Measurements from ENCODE around the gene SMPD4.
A peak's percentile ranks its signal among the peaks of the same experiment; 100 is the strongest.
"Not testable (repeated sequence)": the region's sequence is repeated elsewhere in the genome, so short reads cannot be mapped to it uniquely, and the experiment has no call there.

Gene SMPD4

DNA sequence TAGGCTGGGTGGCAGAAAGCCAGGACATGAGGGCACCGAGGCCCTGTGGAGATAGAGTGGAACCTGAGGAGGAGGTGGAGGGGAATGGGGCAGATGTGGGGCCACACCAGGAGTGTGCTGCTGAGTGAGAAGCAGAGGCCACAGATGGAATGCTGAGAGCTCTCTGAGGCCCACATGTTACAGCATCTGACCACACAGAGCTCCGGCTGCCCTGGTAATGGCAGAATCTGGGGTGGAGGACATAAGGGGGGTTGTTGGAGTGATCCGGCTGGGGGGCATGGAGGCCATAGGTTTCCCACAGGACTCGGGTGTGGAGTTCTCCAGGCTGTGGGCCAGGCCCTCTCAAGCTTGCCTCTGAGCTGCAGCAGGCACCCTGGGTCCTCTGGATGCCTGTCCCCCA is 4.5 kb upstream of the SMPD4 start:
- no peak for DNase-seq

DNA sequence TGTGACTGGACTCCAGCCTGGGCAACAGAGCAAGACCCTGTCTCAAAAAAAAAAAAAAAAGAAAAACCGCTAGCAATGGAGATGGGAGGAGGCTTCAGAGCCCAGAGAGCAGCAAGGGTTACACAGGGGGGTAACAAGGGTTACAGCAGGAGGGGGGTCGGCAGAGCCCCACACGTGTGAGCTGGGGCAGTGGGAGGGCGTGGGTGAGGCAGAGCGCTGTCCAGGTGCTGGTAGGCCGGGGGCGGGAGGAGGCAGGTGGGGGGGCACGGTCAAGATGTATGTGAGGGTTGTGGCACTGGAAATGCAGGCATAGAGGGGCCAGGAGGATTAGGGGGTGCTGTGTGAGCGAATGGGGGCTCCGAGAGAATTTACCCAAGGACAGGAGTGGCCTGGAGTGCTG is 4.0 kb upstream of the SMPD4 start:
- no peak for DNase-seq

DNA sequence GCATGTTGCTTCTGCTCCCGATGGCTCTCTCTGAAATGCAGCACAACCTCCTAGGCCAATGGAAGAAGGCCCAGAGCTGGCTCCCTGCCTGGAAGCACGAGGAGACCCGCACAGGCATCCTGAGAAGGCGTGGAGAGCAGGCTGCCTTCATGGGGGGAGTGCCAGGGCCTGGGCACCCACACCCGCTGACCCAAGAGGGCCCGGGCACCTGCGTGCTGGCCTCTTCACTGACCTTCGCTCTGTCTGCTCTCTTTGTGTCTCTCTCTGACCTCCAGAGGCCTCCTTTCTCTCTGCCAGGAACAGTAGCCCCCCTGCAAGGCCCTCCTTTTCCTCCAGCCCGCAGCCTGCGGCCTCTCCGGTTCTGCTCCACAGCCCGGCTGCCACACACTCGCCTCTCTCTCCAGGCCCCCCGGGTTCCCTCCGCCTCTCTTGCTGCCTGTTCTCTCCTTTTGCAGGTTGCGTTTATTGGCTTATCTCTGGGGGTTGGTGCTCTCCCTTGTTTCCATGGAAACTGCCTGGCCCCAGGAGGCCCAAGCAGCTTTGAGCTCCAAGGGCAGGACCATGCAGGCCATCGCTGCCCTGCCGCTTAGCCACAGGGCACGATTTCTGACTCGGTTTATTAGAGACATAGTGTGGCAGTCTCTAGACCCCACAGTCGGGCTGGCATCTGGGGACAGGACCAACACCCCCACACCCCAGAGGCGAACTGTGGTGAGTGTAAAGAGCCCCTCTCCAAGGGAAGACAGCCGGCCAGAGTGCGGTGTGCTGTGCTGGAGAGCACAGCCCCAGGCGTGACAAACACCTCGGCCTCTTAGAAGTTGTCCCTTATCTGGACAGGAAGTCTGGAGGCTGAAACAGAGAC is 2.3 kb upstream of the SMPD4 start:
- DNase-seq, result no peak

DNA sequence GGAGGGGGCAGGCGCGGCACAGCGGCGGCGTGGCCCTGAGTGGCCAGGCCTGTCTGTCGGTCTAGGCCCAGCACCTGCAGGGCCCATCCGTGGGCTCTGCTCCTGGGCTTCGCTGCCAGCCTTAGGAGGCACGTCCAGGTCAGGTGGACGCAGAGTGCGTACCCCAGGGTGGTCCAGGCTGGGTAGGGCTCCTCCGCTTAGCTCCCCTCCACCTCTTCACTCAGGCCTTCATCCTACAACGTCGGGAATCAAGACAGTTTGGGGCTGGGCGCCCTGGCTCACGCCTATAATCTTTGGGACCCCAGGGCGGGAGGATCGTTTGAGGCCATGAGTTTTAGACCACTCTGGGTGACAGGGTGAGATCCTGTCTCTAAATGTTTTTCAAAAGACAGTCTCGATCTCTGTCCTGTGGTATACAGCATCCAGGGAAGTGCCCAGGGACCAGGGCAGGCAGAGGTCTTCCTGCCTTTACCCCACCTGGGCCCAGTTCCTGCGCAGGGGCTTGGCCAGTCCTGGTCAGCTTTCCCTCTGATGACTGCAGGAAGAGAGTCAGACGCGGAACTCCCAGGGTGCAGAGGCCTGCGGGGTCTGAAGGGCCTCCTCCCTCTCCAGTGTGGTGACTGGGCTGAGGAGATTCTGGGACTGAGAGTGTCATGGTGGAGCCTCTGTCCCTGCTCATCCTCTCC is 1.6 kb upstream of the SMPD4 start:
- DNase-seq, result not testable (repeated sequence)

DNA sequence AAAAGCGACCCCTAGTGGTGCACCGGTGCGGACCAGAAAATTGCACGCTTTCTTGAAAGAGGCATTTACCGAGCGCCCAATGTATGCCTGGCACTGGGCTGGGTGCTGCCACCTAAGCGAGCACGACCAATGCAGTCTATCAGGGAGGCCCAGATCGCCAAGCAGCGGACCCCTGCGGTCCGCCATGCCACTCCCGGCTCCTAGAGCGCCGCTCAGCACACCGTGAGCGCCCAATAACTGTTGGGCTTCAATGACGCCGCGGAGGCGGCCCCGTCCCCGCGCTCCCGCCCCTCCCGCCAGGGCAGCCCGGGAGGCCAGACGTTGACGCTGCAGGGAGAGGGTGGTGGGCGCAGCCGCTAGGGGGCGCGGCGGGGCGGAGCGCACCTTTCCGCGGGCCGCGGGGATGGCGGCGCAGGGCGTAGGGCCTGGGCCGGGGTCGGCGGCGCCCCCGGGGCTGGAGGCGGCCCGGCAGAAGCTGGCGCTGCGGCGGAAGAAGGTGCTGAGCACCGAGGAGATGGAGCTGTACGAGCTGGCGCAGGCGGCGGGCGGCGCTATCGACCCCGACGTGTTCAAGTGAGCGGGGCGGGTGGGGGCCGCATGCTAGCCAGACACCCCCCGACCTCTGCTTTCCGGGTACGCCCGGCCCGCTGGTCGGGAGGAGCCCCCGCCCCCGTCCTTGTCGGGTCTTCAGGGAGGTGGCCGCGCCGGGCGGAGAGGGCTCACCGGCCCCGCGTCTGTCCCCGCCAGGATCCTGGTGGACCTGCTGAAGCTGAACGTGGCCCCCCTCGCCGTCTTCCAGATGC is 679 bp upstream of the SMPD4 start, which contains the start of gene MZT2B:
Gene MZT2B, plus strand, starts transcription at position 383 of the 803 bp plus-strand sequence. Its CDS starts 21 bp downstream, at position 404.
- peak; percentile 88 for DNase-seq

DNA sequence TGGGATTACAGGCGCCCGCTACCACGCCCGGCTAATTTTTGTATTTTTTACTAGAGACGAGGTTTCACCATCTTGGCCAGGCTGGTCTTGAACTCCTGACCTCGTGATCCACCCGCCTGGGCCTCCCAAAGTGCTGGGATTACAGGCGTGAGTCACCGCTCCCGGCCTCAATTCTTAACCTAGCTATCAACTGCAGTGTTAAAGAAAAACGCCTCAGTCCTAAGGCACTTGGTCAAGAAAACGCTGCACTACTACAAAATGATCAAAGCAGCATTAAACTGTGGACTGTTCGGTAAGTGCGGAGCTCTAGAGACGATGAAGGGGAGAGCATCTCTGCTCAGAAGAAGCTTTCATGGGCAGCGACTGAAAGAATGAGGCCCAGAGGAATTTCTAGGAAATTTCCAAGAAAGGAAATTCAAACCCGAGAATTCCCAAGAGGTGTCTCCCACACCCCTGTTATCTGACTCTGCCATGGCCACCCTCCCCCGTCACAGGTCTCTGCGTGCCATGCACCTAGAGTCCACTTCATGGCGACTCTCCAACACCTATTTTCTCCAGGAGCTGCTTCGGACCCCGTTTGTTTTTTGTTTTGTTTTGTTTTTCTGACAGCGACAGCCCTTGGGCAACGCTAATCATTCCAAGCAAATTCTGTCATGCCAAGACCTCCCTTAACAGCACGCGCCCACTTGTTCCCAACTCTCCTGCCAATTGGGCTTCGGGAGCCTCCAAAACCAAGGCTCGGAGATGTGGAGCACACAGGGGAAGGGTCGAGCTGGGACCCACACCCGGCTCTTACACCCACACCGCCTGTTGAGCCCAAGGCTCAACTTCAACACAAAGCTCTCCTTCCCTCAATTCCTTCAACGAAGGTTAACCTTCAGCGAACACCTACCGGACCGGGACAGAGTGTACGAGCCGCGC is 738 bp downstream of the SMPD4 start:
- DNase-seq, result not testable (repeated sequence)

DNA sequence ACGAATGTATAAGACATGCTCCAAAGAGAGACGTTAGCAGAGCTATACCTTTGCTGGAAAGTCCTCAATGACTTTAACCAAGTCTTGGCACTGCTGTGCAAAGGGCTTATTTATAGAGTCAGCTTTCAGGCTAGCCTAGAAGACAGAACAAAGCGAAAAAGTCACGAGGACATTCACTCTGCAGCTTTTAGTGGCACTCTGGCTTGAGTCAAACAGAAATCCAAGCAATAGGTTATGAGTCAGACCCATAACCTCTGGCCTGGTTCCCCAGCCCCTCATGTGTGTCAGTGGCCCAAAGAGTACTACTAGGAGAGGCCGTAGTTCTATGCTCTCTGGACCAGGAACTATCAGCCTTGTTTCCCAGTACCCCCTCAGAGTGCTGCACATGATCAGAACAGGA is 6.5 kb downstream of the SMPD4 start:
- DNase-seq, result not testable (repeated sequence)

DNA sequence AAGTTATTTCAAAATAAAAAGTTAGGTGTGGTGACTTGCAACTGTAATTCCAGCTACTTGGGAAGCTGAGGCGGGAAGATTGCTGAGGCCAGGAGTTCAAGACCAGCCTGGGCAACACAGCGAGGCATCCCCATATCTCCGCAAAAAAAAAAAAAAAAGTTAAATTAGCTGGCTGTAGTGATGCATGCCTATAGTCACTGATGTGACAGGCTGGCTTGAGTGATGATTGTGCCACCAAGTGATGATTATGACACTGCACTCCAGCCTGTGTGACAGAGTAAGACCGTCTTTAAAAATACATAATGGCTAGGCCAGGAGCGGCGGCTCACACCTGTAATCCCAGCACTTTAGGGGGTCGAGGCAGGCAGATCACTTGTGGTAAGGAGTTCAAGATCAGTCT is 11.5 kb downstream of the SMPD4 start:
- DNase-seq, result no peak

DNA sequence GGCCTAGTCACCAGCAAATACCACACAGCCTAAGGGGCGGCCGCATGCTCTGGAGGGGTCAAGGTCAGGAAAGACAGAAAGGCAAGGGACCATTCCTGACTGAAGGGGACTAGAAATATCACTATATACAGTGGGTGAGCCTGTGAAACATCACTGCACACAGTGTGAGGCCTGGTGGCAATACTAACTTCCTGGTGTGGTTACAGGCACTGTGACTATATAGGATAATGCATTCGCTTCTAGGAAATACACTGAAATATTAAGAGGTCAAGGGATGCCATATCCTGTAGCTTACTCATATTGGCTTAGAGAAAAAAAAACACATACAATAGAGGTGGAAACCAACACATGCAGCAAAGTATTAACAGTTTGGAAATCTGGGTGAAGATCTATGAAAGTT is 12.2 kb downstream of the SMPD4 start:
- DNase-seq, result not testable (repeated sequence)

DNA sequence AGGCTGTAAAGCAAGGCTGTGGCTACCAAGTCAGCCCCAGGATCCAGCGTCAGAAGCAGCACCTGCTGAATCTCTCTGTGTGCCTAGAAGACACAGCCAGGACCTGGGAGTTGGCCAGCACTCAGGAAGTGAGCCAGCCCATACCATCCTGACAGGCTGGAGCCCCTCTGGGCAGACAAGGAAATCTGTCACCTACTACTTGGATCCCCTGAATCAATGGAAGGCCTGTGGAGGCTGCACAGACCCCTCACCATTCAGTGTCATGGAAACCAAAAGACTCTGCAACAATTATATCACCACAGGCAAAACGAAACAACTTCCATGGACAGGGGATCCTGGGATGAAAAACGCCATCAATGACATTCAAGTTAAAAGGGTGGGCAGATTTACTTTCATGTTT is 14.8 kb downstream of the SMPD4 start:
- DNase-seq, result not testable (repeated sequence)

DNA sequence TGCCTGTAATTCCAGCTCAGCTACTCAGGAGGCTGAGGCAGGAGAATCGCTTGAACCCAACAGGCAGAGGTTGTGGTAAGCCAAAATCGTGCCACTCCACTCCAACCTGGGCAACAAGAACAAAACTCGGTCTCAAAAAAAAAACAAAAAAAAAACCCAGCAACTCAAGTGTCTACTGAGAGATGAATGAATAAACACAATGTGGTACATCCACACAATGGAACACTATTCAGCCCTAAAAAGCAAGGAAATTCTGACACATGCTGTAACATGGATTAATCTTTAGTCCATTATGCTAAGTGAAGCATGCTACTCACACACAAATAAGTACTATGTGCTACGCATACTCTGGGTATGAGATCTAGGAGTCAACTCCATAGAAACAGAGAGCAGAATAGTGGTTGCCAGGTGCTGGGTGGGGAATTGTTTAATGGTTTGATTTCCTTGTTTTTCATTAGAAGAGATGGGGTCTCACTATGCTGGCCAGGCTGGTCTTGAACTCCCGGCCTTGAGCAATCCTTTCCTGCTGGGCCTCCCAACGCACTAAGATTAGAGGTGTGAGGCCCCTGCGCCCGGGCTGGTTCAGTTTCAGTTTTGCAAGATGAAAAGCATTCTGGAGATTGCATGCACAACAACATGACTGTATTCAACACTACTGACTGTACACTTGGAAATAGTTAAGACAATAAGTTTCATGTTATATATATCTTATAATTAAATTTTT is 15.9 kb downstream of the SMPD4 start:
- no peak for DNase-seq

DNA sequence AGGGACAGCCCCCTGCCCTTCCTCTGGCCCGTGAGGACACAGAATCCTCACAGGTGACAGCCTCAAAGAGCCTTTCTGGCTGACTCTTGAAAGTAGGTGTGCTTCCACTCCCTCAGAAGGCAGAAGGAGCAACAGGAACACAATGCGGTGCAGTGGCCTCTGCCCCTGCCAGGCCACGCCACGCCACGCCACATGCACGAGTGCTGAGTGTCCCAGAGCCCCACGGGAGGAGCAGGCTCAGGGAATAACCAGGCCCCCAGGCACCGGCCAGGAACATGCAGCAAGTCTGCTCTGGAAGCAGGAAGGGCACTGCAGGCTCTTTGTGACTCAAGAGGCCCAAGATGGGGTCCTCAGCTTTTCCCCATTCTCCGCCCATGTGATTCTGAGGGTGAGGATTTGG is 18.4 kb downstream of the SMPD4 start:
- no peak for DNase-seq

DNA sequence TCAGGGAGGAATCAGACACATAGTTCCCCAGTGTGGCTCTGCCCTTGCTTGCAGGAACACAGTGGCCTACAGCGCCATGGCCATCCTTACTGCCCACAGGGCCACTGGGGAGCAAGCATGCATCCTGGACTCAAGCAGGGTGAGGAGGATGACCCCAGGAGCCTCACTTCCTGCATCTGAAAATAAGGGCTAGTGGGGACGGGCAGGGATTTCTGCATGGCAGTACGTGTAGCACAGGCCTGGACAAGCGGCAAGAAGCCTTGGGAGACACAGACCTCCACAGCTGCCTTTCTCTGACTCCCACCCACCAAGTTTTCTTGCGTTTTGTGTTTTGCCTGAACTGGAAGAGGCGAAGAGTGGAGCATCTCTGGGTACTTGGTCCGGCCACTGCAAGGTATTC is 18.9 kb downstream of the SMPD4 start:
- DNase-seq, result not testable (repeated sequence)

DNA sequence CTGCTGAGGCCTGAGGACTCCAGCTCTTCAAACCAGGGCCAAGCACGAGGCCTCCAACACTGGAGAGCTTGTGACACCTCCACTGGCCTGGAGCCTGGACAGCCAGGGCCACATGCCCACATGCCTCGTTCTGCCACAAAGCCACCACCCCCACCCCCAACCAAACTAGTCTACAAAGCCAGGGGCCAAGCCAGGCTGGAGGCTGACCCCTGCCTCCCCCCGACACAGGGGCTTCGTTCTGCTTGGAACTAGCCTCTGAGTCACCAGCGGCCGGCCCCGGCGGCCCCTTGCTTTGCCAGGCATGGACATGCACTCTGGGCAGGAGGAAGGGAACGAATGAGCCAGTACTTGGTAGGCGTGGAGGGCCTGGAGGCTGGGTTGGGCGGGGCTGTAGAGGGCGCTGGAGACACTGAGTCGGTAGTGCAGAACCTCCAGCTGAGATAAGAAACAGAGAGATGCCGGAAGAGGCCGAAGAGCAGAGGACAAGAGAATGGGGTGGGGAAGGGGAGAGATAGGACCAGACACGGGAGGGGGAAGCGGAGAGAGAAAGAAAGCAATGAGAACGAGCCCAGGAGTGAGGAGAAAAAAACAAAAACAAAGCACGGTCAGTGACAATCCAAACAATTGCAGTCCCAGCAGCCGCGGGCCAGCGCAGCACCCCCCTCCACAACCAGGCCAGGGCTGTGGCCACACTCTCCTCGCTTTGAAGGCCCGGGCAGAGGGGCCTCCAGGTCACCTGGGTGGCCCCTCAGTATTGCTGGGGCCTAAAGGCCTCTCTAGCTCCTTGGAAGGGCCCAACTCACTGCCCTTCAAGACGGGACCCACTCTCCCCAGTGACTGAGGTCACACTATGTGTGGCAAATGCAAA is 20.3 kb downstream of the SMPD4 start:
- not testable (repeated sequence) for DNase-seq

DNA sequence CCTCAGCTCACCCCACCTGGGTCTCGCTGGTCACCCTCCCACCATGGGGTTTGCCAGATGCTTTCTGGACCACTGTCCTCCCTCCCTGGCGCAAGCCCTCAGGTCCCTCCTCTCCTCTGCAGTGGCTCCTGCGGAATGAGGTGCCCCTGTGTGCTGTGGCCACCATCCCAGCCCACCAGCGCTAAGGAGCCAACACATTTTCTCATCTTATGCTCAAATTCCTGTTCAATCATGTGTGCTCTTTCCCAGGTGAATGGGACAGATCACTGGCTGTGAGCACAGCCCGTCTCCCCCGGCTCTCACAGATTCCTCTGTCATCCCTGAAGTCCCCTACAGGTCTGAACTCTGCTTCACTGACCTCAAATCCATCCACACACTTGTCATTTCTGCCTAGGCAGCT is 21.3 kb downstream of the SMPD4 start:
- DNase-seq, result no peak

DNA sequence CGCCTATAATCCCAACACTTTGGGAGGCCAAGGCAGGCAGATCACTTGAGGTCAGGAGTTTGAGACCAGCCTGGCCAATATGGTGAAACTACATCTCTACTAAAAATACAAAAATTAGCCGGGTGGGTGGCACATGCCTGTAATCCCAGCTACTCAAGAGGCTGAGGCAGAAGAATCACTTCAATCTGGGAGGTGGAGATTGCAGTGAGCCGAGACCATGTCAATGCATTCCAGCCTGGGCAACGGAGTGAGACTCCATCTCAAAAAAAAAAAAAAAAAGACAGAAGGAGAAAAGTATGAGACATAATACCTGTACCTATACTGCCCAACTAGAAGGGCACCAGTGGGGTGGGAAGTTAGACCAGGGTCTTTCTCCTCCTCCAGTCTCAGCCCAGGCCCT is 22.0 kb downstream of the SMPD4 start:
- DNase-seq, result not testable (repeated sequence)

DNA sequence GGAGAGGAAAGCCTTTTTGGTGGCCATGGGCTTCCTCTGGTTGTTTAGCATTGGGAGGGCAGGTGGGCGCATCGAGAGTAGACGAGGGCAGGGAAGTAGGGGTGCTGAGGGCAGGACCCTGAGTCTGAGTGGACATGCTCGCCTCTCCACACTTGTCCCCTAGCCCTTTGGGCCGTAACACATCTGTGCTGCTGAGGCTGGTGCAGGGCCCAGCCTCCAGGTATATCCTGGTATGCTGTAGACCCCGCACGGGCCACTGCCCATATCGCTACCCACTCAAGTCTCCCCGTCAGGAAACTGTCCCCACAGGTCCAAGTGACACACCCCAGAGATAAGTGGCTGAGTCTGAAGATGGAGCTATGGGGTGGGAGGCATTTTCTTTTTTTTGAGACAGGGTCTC is 22.8 kb downstream of the SMPD4 start:
- DNase-seq, result no peak

DNA sequence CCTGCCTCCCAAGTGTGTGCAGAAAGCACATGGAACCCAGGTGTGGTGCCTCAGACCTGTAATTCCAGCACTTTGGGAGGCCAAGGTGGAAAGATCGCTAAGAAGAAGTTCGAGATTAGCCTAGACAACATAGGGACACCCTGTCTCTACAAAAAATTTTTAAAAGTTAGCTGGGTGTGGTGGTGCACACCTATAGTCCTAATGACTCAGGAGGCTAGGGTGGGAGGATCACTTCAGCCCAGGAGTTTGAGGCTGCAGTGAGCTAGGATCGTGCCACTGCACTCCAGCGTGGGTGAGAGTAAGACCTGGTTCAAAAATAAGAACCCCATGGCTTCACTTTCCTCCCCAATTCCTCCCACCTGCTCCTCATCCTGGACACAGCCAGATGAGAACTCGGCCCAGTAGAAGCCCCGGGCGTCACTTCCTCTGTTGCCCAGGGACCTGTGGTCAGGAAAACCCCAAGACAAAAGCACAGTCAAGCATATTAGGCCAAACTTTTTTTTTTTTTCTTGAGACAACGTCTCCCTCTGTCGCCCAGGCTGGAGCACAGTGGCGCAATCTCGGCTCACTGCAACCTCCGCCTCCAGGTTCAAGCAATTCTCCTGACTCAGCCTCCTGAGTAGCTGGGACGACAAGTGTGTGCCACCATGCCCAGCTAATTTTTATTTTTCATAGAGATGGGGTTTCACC is 23.4 kb downstream of the SMPD4 start:
- not testable (repeated sequence) for DNase-seq

DNA sequence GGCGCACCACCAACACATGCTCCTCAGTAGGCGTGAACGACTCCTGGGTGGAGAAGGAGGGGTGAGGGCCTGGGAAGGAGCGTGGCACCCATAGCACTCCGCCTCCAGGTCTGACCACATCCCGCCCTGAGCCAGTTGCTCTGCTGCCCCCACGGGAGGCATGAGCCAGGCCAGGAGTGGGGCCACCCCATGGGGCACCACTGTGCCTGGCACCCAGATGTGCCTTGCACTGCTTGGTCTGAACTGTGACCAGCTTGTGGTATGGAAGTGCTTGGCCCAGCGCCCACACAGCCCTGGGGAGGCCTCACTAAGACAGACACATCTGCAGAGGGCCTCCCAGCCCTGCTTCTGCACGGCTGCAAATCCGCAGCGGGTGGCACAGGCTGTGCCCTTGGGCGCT is 24.0 kb downstream of the SMPD4 start:
- not testable (repeated sequence) for DNase-seq

DNA sequence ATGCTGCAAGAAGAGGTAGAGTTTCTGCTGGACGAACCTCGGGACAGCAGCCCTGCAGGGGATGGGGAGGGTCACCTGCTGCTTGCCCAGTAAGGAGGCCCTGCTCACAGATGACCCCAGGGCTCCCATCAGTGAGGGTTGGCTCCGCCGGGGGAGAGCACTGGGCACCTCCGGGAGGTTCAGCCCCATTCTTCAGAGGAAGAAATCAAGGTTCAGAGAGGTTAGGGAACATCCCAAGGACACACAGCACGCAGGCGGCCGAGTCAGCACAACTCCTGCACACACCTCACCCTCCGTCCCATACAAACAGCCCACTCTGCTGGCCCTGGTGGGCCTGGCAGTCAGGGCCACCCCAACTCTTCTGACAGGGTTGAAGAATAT is 24.8 kb downstream of the SMPD4 start:
- no peak for DNase-seq

All from stimulated activated naive CD4-positive, alpha-beta T cell treated with Interleukin-2 at 50 U/mL for 16 hours (primary cell).